ENCODE data around the gene ALG14. TPM values are rescaled to one million over a fixed set of nuclear protein-coding genes. Genes with fewer than 3 reads are reported as not detected.

Gene ALG14
- total RNA-seq, 2 experiments from 2014 or later: 2.5 to 2.9 TPM

DNA sequence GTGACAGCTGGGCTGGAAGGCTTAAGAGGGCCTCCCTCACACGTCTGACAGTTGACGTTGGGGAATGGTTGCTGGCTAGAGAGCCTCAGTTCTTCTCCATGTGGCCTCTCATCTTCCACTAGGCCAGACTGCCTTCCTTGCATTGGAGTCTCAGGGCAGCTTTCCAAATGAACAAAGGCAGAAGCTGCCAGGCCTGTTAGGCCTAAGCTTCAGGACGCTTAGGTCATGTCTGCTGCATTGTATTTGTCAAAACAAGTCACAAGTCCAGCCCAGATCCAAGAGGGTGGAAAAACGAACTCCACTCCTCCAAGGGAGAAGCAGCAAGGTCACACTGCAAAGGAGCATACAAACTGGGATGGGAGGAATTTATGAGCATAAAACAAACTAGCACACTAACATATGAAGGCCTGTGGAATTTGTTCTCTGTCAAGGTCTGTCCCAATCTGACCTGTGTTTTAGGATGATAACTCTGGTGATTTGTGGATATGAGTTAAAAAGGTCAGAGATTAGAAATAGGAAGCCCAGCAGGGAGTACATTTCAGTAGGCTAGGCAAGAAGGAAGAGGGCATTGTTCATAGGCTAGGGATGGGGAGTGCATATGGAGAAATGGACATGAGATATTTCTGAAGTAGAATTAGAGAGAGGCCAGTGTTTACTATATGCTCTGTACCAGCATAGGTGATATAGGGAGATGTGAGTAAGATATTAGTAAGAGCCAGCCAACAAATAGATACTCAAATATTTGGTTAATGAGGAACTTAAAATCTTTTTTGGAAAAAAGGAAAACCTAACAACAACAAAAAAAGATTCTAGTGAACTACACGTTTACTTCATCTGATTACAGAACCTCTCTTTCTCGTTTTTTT, 116.8 kb downstream of the ALG14 start:
- Mint-ChIP-seq H3K9me3 (no peaks in the 10 kb centered on the region), H3K36me3 (ENCODE audit: low read depth) (no peaks in the 10 kb centered on the region), H3K4me1 (ENCODE audit: low read depth) (no peaks in the 10 kb centered on the region), H3K4me3 (no peak overlapping the region), H3K27me3 (no peaks in the 10 kb centered on the region), H3K27ac (no peak overlapping the region)
- CTCF ChIA-PET: no interaction called here
- TF ChIP-seq CTCF (IDR thresholded peaks at IDR 0.05): no peak
- ATAC-seq: no peak
- POLR2A ChIA-PET: no interaction called here
- DNase-seq: no peak
- intact Hi-C loops (cut with micrococcal nuclease): no loop called here

- no peaks in the 10 kb centered on the region for H3K27me3 Mint-ChIP-seq
- CTCF ChIA-PET: interaction anchor here (1.0 kb wide), 1 partner anchor 89 kb away, joined by 3 read pairs; no protein-coding TSS in a partner anchor
- intact Hi-C loops (cut with micrococcal nuclease): no loop called here
Measured at GRCh38 chr1:94954263-94955220, 118.2 kb downstream of the ALG14 start.

DNA sequence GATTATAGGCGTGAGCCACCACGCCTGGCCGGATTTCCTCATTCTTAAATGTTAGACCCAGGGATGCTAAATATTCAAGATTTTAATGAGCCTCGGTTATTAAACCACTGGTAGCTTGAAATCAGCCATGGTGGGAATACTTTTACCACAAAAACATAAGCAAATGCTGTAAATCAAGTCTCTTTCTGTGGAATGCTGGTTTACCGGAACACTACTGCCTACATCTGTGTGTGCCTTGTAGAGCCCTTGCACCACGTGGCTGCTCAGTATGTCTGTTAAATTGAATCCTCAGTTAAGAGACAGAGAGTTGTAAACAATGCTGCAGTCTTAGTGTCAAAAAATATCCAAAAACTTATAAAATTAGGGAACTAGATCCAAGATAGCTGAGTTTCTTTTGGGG, 119.0 kb downstream of the ALG14 start:
- DNase-seq: no peak
- ATAC-seq: no peak
- ChIA-PET CTCF (interaction anchor here (1.0 kb wide), 1 partner anchor 90 kb away, joined by 3 read pairs; no protein-coding TSS in a partner anchor), POLR2A (no interaction called here)
- H3K9me3 Mint-ChIP-seq: no peaks in the 10 kb centered on the region
- no peaks in the 10 kb centered on the region for H3K4me1 Mint-ChIP-seq (ENCODE audit: low read depth)
- intact Hi-C loops (cut with micrococcal nuclease): no loop called here
- no peak overlapping the region for H3K4me3 Mint-ChIP-seq
- H3K27ac Mint-ChIP-seq: no peak overlapping the region
- no peaks in the 10 kb centered on the region for H3K27me3 Mint-ChIP-seq
- TF ChIP-seq CTCF (IDR thresholded peaks at IDR 0.05): no peak
- H3K36me3 Mint-ChIP-seq (ENCODE audit: low read depth): no peaks in the 10 kb centered on the region

More at GRCh38 chr1:94954263-94955220, 118.2 kb downstream of the ALG14 start:
- POLR2A ChIA-PET: no interaction called here
- H3K9me3 Mint-ChIP-seq: no peaks in the 10 kb centered on the region
- ATAC-seq: no peak
- TF ChIP-seq CTCF (IDR thresholded peaks at IDR 0.05): no peak
- H3K36me3 Mint-ChIP-seq (ENCODE audit: low read depth): no peaks in the 10 kb centered on the region
- H3K27ac Mint-ChIP-seq: no peak overlapping the region
- H3K4me3 Mint-ChIP-seq: no peak overlapping the region
- DNase-seq: no peak
- H3K4me1 Mint-ChIP-seq (ENCODE audit: low read depth): no peaks in the 10 kb centered on the region

DNA sequence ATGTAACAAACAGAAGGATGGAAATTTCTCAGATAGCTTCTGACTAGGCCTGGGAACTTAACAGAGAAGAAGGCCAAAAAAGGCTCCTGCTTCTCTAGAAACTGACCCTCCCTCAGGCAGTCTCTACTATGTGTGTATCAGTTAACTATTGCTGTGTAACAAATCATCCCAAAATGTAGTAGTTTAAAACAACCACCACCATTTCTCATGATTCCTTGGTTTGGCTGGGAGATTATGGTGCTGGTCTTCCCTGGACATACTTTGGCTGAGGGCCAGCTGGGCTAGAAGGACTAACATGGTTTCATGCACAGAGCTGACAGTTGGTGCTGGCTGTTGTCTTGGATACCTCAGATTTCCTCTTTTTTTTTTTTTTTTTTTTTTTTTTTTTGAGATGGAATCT, 119.6 kb downstream of the ALG14 start:
- no peak for ATAC-seq
- CTCF ChIA-PET: interaction anchor here (1.0 kb wide), 1 partner anchor 90 kb away, joined by 3 read pairs; no protein-coding TSS in a partner anchor

More for the DNA sequence above, 119.6 kb downstream of the ALG14 start:
- Mint-ChIP-seq H3K4me1 (ENCODE audit: low read depth) (no peaks in the 10 kb centered on the region), H3K27me3 (no peaks in the 10 kb centered on the region), H3K36me3 (ENCODE audit: low read depth) (no peaks in the 10 kb centered on the region), H3K27ac (no peak overlapping the region), H3K4me3 (no peak overlapping the region), H3K9me3 (no peaks in the 10 kb centered on the region)
- POLR2A ChIA-PET: no interaction called here
- no peak for DNase-seq
- intact Hi-C loops (cut with micrococcal nuclease): no loop called here
- no peak for TF ChIP-seq CTCF (IDR thresholded peaks at IDR 0.05)
